HG03442 (cell line): ENCODE results near the gene GRID1.
"Not testable (repeated sequence)": the region's sequence is repeated elsewhere in the genome, so short reads cannot be mapped to it uniquely, and the experiment has no call there.

Experiments
- ATAC-seq: cut with Tn5 transposase; IDR thresholded peaks from one replicate; pipeline ENCODE4 v1.9.1; 2021; ENCODE audit warnings: mild to moderate bottlenecking, moderate library complexity; ENCODE audit not compliant: unreplicated experiment

The GRID1 gene

GRCh38 chr10:86056672-86057071, 309.9 kb downstream of the GRID1 start:
- no peak for ATAC-seq

DNA sequence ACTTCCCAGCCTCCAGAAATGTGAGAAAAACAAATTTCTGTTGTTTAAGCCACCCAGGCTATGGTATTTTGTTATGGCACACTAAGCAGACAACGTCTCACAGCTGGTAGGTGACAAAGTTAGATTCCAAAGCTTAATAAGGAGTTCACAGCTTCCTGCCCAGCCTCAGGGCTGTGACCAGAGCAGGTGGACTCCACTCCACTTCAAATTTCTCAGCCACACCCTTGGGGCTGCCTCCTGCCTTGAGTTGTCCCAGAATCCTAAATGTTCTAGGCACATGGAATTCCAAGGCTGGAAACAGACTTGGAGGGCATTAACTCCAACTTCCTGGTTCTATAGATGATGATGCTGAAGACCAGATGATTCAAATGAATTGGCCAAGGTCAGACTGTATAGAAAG, 310.7 kb downstream of the GRID1 start:
- ATAC-seq, result no peak

DNA sequence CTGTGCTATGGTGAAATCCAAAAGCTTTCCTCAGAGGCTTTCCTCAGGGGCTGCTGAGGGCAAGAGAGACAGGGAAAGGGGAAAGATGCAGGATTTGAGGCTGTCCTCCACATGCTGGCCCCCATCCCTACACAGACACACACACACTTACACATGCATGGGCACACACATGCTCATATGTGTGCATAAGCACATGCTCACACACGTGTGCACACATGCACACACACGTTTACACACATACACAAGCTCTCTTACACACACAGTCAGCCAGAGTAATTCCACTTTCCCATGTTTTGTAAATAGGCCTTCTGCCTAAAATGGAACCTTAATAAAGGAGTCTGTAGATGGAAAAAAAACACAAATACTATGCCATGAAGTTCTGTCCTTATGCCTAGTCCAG, 312.9 kb downstream of the GRID1 start:
- no peak for ATAC-seq

DNA sequence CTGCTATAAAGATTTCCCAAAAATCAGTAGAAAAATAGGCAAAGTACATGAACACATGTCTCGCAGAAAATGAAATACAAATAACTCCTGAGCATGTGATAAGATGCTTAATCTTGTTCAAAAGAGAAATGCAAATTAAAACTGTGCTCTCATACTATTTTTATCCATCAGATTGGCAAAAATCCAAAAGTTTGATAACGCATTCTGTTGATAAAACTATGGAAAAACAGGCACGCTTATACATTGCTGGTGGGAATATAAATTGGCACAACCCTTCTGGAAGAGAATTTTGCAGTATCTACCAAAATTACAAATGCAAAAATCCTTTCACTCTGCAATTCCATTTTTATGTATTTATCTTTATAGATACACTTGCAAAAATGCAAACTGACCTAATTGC, 315.0 kb downstream of the GRID1 start:
- no peak for ATAC-seq

GRCh38 chr10:86049442-86049841, 317.2 kb downstream of the GRID1 start:
- ATAC-seq, result no peak

DNA sequence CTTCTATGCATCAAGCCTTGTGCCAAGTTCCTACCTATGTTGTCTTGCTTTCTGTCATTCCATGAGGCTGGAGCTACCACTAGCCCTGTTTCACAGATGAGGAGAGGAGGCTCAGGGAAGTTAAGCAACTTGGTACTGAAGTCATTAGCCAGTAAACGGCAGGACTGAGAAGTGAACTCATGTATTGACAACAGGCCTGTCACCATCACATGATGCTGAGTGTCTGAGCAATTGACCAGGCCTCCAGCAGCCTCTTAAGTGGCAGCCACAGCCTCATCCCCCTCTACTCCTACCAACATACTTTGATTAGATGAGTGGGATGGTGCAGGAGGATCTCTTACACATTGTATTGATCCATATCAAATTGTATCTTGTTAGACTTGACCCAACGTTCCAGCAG, 317.6 kb downstream of the GRID1 start:
- ATAC-seq, result no peak

- no peak for ATAC-seq
These were observed 318.0 kb downstream of the GRID1 start for GRCh38 chr10:86048571-86048970.

- no peak for ATAC-seq
These were observed 319.0 kb downstream of the GRID1 start for GRCh38 chr10:86047588-86047987.

GRCh38 chr10:86046845-86047460, 319.6 kb downstream of the GRID1 start:
- ATAC-seq, result no peak

- no peak for ATAC-seq
These were observed 320.7 kb downstream of the GRID1 start for GRCh38 chr10:86045896-86046295.

DNA sequence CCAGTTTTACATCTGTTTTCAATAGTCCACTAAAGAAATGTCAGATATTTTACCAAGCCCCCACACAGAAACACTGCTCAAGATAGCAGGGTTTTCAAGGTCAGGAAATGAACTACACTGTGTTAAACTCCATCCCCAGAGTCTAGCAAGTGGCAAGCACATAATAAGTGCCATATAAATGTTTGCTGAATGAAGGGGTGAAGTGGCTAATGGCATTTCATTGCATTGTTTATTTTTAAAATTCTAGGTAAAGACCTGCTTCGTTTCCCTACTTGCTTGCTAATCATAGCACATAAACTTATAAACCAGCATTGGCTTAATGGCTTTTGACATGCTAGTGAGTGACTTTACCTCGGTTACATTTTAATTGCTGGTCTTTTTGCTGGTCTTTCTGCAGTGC, 322.6 kb downstream of the GRID1 start:
- ATAC-seq, result no peak

- no peak for ATAC-seq
These were observed 323.4 kb downstream of the GRID1 start for GRCh38 chr10:86043236-86043635.

DNA sequence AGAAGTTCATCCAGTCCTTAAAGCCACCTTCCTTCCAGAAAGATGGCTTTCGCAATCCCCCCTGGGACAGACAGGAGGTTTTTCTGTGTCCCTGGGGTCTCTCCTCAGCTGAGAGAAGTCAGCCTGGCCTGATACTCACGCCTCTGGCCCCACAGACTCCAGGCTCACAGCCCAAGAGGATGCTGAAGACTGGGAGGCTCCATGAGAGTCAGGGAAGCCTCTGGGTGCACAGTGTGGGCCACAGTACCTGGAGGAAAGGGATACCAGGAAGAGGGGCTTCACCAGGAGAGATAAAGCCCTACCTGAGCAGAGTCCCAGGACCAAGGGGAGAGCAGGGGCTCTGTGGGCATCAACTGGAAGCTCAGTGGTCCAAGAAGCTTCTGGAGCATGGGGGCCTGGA, 324.4 kb downstream of the GRID1 start:
- no peak for ATAC-seq

DNA sequence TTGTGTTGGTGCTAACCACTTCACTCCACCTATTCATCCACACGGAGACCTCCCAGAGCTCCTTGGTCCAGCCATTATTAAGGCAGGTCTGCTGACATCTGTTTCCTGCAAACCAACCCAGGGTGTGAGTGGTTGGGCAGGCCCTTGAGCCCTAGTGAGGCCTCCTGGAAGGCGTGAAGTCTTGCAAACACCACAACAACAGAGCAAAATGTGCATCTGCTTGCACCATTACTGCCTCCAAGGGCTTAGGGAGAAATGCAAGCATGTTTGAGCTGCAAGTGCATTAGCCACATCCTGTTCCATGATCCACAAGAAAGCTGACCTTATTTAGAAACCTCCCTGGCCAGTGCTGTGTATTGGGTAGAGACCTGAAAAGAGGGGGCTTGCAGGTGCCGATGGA, 325.5 kb downstream of the GRID1 start:
- ATAC-seq, result no peak

DNA sequence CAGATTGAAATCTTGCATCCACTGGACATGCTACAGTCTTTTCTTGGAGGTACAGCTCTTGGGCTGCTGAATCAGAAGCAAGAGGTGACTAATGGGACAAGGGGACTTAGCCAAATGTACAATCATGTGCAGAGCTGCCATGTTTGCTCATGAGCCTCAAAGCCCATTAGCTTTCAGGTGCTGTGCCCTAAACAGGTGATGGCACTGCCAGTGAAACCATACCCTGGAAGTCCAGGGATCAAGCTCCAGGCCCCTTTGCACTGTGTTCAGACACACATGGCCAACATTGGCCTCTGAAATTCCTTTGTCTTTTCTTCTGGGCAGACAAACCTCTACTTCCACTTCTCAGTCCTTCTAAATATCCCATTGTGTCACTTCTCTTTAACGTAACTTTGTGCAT, 328.2 kb downstream of the GRID1 start:
- no peak for ATAC-seq

- ATAC-seq, result no peak
These were observed 329.5 kb downstream of the GRID1 start for GRCh38 chr10:86037096-86037495.

GRCh38 chr10:86036544-86036831, 330.1 kb downstream of the GRID1 start:
- no peak for ATAC-seq

DNA sequence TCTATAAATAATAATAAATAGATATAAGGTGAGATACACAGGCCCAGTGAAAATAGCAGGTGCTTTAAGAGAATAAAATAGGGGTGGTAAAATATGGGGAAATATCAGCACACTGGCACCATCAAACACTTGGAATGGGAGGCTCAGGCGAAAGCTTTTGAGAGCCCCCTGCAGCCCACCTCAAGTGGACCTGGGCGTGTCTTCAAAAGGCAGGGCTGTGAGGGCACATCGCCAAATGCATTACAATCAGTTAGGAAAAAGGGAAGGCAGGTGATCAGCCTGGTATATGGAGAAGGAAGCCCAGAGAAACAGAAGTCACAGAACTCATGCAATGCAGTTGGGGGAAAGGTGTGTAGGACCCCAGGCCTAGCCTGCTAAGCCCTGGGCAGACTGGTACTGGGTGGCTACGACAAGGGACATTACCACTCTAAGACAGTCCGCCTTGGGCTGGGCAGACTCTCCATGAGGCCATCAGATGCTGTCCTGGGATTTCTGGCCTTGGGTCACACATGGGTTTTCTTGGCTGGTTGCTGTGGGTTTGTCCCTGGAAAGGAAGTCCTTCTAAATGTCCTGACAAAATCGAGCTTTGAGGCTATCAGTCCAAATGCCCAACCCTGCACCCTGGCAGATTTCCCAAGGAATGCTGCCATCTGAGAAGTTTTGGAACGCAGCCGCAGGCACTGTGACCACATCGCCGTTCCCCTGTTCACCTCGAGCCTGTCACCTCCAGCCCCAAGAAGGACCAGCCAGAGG, 330.6 kb downstream of the GRID1 start:
- no peak for ATAC-seq

DNA sequence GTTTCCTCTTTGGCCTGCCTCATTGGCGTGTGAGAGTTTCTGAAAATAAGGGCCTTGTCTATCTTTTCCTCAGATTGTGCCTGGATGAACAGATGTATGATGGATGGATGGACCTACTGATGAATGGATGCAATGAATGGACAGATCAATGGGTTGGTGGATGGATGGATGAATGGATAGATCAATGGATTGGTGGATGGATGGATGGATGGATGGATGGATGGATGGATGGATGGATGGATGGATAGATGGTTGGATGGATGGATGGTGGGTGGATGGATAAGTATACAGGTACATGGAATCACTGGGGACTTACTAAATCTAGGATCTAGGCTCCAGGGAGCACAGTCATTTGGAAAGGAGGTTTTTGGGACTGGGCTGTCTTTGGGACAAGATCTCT, 331.9 kb downstream of the GRID1 start:
- ATAC-seq, result no peak

- no peak for ATAC-seq
These were observed 333.0 kb downstream of the GRID1 start for GRCh38 chr10:86033581-86033980.

- ATAC-seq, result not testable (repeated sequence)
These were observed 334.5 kb downstream of the GRID1 start for GRCh38 chr10:86032087-86032486.

DNA sequence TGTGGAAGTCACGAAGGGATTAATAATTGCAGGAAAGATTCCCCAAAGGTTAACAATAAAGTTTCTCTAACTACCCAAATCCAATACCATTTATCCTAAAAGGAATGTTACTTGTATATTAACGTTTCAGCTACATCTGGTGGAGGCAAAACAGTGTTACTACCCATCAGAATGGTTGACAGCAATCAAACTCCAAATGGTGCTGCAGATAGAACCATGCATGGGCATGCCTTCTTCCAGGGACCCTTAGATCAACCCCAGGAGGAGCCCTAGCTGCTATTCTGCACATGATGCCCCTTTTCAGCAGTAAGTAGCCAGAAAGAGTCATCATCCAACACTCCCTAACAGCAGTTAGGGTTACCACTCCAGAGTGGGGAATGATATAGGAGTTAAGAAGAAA, 336.3 kb downstream of the GRID1 start:
- ATAC-seq, result no peak

GRCh38 chr10:86027346-86027745, 339.2 kb downstream of the GRID1 start:
- ATAC-seq, result no peak
